Ramos (cell line): ENCODE data around the gene FXYD5.
"Not testable (repeated sequence)": the region's sequence is repeated elsewhere in the genome, so short reads cannot be mapped to it uniquely, and the experiment has no call there.

Experiments used
- in situ Hi-C: fragments of 300-500 bp; cut with MboI; formaldehyde crosslinking; loops from one replicate; pipeline ENCODE4 v1.14.3; 2022; ENCODE audit warnings: low sequenced_read_pairs; ENCODE audit not compliant: unreplicated experiment

The FXYD5 gene

GRCh38 chr19:35136231-35136630 is 18.3 kb upstream of the FXYD5 start:
- in situ Hi-C loops: loop anchor here (5.0 kb wide), 1 partner anchor 74 kb away; no protein-coding TSS in a partner anchor

GRCh38 chr19:35136977-35137702 is 17.4 kb upstream of the FXYD5 start:
- in situ Hi-C loops: loop anchor here (5.0 kb wide), 1 partner anchor 75 kb away; no protein-coding TSS in a partner anchor

DNA sequence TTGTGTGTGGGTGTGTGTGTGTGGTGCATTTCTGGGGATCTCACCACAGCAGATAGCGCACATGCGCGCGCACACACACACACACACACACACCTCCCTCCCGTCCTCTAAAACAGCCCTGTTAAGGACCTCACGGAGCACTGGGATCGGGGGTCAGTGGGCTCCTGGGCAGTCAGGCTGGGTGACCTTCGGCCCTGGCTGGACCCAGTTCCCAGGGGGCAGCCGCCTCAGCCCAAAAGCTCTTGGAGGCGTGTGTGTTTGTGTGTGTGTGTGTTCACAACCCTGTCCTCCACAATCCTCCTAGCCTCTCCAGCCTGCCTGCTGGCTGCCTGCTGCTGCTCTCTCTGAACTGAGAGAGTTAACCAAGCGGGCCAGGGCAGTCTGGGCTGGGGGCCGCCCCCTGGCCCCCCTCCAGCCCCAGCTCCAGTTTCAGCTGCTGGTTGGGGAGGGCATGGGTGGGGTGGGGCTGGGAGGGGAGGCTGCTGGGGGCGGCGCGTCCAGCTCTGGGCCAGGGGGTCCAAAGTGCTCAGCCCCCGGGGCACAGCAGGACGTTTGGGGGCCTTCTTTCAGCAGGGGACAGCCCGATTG is 16.1 kb upstream of the FXYD5 start, which contains the start of gene FXYD1:
TSS of gene FXYD1 (plus strand) at position 520 of the 588 bp plus-strand sequence. CDS start 1,256 bp downstream, outside the sequence.
- in situ Hi-C loops: loop anchor here (5.0 kb wide), 1 partner anchor 76 kb away; no protein-coding TSS in a partner anchor

- in situ Hi-C loops: no loop called here
Measured at GRCh38 chr19:35140207-35140961, 14.2 kb upstream of the FXYD5 start.

- in situ Hi-C loops: no loop called here
Measured at GRCh38 chr19:35140962-35141836, 13.3 kb upstream of the FXYD5 start.

- in situ Hi-C loops: no loop called here
Measured at GRCh38 chr19:35141837-35142605, 12.5 kb upstream of the FXYD5 start.

DNA sequence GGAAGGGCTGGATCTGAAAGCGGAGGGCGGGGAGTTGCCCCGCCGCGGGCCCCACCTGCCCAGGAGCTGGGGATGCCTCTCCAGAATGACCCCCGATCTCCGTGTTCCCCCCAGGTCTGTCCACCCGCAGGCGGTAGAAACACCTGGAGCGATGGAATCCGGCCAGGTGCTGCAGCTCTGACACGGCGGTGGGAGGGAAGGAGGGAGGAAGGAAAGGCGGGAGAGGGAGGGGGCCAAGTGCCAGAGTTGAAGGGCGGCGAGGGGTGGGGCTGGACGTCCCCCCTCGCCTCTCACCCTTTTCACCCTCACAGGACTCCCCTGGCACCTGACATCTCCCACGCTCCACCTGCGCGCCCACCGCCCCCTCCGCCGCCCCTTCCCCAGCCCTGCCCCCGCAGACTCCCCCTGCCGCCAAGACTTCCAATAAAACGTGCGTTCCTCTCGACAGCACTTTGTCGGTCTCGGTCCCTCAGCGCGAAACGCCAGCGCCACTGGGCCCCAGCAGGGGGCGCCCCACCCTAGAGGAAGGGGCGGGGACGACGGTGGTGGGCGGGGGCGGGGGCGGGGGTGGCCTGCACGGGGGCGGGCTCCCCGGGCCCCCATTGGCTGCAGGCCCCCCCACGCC is 11.8 kb upstream of the FXYD5 start:
- in situ Hi-C loops: no loop called here

- in situ Hi-C loops: no loop called here
Measured at GRCh38 chr19:35143231-35143715, 11.3 kb upstream of the FXYD5 start, which contains the start of gene FXYD7. TSS of gene FXYD7 (plus strand) at chr19:35143255. CDS start at chr19:35143334, 79 bp downstream.

DNA sequence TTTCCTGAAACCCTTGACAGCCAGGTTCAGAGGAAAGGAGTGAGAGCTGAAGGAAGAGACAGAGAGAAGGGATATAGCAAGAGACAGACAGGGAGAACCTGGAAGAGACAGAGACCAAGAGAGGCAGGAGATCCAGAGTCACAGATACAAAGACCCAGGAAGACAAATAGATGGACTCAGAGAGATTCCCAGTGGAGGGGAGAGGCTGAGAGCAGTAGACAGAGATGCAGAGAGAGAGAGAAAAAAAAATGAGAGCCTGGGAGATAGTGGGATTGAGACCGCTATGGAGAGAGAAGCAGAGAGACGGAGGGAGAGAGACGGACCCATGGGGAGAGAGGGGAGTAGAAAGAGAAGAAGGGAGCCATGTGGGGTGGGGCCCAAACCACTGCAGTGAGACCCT is 10.7 kb upstream of the FXYD5 start:
- in situ Hi-C loops: no loop called here

DNA sequence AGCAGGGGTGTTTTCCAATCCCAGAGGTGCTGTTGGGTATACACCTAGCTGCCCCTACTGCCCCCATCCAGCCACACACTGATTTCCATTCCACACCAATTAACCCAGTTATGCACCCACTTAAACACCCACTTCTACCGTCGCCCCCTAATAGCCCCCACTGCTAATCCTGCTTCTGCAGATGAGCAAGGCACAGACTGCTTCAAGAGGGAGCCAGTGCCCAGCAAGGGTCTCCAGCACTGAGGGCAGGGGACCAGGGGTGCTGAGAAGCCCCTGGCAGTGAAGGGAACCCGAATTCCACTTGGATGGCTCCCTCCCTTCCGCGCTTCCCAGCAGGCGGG is 10.3 kb upstream of the FXYD5 start:
- in situ Hi-C loops: no loop called here

DNA sequence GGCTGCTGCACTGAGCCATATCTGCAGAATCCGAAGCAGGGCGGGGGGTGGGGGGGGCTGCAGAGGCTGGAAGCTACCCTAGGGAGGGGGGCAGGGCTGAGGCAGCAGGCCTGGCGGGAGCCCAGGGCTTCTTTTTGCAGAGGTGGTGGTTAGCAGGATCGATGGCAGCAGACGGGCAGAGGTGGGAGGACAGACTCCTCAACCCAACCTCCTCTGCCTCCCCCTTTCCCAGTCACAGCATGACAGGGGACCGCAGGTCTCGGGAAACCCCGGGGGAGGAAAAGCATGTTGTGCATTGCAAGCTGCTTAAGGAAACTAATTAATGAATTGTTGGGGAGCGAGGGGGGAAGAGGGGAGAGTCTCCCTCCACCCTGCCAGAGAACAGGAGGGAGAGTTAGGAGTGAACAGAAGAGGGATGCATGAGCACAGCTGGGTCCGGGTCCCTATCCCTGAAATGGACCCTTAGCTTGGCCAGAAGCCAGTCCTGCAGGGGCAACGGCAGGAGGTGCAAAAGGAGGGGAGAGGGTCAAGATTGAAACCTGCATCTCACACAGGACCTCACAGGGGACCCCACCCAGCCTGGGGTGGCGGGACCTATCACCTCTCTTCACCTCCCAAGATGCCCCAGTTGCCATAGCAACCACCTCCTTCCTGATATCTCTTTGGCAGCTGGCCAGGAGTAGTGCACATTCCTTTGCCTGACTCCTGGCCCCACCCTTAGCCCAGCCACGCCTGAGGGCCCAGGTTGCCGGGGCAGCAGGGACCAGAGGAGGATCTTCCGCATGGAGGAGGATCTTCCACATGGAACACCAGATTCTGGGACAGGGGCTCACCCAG is 9.7 kb upstream of the FXYD5 start:
- in situ Hi-C loops: loop anchor here (5.0 kb wide), 1 partner anchor 67 kb away; no protein-coding TSS in a partner anchor

DNA sequence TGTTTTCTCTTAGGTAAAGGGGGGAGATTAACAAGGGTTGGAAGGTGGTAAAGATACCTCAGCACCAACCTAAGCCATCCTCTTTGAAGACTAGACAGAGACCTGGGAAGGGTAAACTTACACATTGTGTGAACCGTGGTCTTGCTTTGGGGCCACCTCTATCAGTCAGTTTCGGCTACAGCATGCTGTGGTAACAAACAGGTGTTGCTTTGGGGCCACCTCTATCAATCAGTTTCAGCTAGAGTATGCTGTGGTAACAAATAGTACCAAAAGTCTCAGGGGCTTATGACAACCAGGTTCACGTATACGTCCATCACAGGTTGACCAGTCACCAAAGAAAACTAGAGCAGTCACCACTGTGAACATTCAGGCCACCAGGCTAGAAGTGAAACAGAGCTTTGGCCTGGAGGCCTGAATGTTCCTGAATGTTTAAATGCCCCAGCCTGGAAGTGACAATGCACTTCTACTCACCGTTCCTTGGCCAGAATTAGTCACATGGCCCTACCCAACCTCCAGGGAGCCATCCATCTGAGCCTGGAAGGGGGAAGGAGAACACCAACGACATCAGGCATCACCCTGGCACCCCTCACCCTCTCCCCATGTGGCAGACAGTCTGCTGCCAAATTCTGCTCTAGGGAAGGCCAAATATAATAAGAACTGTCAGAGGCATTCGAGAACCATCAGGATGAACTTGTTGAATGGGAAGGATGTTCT is 7.6 kb upstream of the FXYD5 start:
- in situ Hi-C loops: loop anchor here (5.0 kb wide), 1 partner anchor 65 kb away; no protein-coding TSS in a partner anchor

DNA sequence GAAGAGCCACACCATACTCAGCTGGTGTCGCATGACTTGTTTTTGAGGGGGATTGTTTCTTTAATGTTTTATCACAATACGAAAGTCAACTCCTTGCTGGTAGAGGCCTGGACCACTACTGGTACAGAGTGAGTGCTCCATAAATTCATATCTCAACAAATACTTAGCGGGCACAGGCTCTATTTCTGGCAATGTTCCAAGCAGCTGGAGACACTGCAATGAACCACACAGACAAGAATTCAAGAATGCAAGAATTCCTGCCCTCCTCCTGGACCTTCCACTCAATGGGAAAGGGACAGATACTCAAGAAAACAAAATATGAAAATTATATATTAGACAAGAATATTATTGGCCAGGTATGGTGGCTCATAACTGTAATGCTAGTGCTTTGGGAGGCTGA is 5.1 kb upstream of the FXYD5 start:
- in situ Hi-C loops: loop anchor here (5.0 kb wide), 1 partner anchor 63 kb away; no protein-coding TSS in a partner anchor

DNA sequence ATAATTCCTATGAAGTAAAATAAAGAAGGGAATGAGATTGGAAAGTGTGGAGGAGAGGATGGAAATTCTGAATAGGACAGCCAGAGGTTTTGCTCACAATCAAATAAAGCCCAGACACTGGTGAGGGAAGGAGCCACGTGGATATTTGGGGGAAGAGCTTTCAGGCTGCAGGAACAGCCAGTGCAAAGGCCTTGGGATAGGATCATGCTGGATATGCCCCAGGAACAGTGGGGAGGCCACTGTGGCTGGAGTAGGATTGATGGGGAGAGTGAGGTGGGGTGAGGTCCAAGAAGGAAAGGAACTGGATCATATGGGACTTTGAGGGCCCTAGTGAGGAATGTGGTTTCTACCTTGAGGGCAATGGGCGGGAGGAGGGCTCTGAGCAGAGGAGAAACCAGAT is 4.1 kb upstream of the FXYD5 start:
- in situ Hi-C loops: no loop called here

- in situ Hi-C loops: no loop called here
Measured at GRCh38 chr19:35151273-35152065, 3.1 kb upstream of the FXYD5 start.

- in situ Hi-C loops: not testable (repeated sequence)
Measured at GRCh38 chr19:35153129-35153522, 1.4 kb upstream of the FXYD5 start.
